Measurements from ENCODE around the gene PM20D2. TPM values are rescaled to one million over a fixed set of nuclear protein-coding genes. Genes with fewer than 3 reads are reported as not detected.
A peak's percentile ranks its signal among the peaks of the same experiment; 100 is the strongest.

The PM20D2 gene
- total RNA-seq, 1 donor from 2014 or later: 11.1 TPM

- intact Hi-C loops (cut with DNase I): no loop called here
- no peak for DNase-seq
- peak; percentile 71 for ATAC-seq (ENCODE audit: poor library complexity)
These were observed 40.9 kb downstream of the PM20D2 start for GRCh38 chr6:89186762-89187161.

DNA sequence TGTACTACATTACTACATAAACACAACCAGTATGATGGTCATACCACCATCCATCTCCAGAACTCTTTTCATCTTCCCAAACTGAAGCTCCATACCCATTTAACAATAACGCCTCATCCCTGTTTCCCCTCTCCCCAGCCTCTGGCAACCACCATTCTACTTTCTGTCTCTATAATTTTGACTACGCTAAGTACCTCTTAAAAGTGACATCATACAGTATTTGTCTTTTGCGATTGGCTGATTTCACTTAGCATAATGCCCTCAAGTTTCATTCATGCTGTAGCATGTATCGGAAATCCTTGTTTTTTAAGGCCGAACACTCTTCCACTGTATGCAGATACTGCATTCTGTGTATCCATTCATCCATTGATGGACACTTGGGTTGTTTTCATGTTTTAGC lies 41.6 kb downstream of the PM20D2 start:
- no peak for ATAC-seq (ENCODE audit: poor library complexity)
- intact Hi-C loops (cut with DNase I): no loop called here

GRCh38 chr6:89190741-89191140 lies 44.9 kb downstream of the PM20D2 start:
- DNase-seq (no peak), ATAC-seq (ENCODE audit: poor library complexity) (no peak)
- intact Hi-C loops (cut with DNase I): no loop called here

More for the DNA sequence above, 41.6 kb downstream of the PM20D2 start:
- DNase-seq: no peak

- DNase-seq: no peak
- no peak for ATAC-seq (ENCODE audit: poor library complexity)
- intact Hi-C loops (cut with DNase I): no loop called here
These were observed 48.7 kb downstream of the PM20D2 start for GRCh38 chr6:89194559-89194958.

GRCh38 chr6:89197141-89197540 lies 51.3 kb downstream of the PM20D2 start:
- no peak for ATAC-seq (ENCODE audit: poor library complexity)
- DNase-seq: no peak
- intact Hi-C loops (cut with DNase I): no loop called here

- intact Hi-C loops (cut with DNase I): no loop called here
- DNase-seq: no peak
- ATAC-seq (ENCODE audit: poor library complexity): no peak
These were observed 52.4 kb downstream of the PM20D2 start for GRCh38 chr6:89198235-89198634.

DNA sequence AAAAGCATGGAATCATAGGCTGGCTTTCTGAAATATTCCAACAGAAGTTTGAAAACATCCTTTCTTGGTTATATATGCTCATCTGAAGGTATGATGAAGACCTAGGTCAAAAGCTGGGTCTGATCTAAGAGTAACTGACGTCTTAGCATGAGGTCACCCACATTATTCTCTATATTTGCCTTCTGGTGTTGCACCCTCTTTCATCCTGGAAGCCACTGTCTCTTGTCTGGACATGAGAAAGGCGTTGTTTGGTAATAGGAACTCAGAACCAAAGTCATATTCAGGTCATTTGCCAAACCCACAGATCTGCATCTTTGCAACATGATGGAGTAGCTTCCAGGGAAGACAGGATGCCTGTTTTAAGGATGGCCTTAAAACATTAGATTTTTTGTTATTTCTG lies 53.7 kb downstream of the PM20D2 start:
- no peak for DNase-seq
- no peak for ATAC-seq (ENCODE audit: poor library complexity)
- intact Hi-C loops (cut with DNase I): no loop called here

GRCh38 chr6:89200706-89201215 lies 54.9 kb downstream of the PM20D2 start:
- DNase-seq (no peak), ATAC-seq (ENCODE audit: poor library complexity) (no peak)
- intact Hi-C loops (cut with DNase I): no loop called here

- no peak for DNase-seq
- intact Hi-C loops (cut with DNase I): no loop called here
- ATAC-seq (ENCODE audit: poor library complexity): no peak
These were observed 58.2 kb downstream of the PM20D2 start for GRCh38 chr6:89204096-89204495.

- no peak for ATAC-seq (ENCODE audit: poor library complexity)
- DNase-seq: no peak
- intact Hi-C loops (cut with DNase I): no loop called here
These were observed 60.0 kb downstream of the PM20D2 start for GRCh38 chr6:89205819-89206218.

DNA sequence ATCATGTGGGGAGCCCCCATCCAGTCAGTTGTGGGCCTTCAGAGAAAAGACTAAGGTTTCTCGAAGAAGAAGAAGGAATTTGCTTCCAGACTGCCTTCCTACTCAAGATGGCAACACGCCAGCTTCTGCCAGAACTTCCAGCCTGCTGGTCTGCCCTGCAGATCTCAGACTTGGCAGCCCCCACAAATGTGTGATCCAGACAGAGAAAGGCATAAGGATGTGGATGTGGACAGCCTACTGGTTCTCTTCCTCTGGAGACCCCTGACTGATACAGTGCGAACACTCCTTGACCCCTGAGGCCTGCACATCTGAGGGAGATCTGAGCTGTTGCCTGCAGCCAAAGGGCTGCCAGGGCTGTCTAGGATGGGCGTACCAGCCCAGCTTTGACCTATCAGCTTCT lies 62.7 kb downstream of the PM20D2 start:
- intact Hi-C loops (cut with DNase I): no loop called here
- no peak for ATAC-seq (ENCODE audit: poor library complexity)
- no peak for DNase-seq

DNA sequence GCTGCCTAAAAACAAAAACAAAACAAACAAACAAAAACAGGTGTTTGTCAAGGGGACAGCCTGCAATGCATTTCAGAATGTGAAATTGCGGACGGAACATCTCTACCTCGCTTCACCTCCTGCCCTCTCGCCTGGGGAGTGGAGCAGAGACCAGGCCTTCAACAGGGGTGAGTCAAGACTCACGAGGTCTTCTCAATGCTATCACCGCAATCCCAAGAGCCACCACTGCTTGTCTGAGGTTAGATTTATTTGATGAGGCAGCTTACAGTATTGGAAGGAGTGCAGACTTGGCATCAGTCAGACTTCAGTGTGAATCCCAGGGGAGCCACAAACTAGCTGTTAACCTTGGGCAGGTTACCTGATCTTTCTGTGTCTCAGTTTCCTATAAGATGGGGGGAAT lies 63.6 kb downstream of the PM20D2 start:
- ATAC-seq (ENCODE audit: poor library complexity) (no peak), DNase-seq (no peak)
- intact Hi-C loops (cut with DNase I): no loop called here

GRCh38 chr6:89212472-89212871 lies 66.6 kb downstream of the PM20D2 start:
- intact Hi-C loops (cut with DNase I): no loop called here
- DNase-seq: no peak
- ATAC-seq (ENCODE audit: poor library complexity): no peak

DNA sequence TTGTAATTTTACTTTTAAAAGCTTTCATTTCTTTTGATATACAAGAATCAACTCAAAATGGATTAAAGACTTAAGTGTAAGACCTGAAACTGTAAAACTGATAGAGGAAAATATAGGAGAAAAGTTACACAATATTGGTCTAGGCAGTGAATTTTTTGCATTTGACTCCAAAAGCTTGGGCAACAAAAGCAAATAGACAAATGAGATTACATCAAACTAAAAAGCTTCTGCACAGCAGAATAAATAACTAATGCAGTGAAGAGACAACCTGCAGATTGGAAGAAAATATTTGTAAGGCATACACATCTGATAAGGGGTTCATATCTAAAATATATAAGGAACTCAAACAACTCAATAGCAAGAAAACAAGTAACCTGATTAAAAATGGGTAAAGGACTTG lies 68.3 kb downstream of the PM20D2 start:
- no peak for ATAC-seq (ENCODE audit: poor library complexity)
- DNase-seq: no peak
- intact Hi-C loops (cut with DNase I): no loop called here

Other genes with a start within 250 kb of the PM20D2 start
- 7.6 TPM for gene RNGTT, start 182.4 kb upstream of the PM20D2 start, total RNA-seq
- gene PNRC1, start 65.3 kb upstream of the PM20D2 start, total RNA-seq: 121 TPM
- gene SRSF12, start 28.0 kb upstream of the PM20D2 start, total RNA-seq: not detected
- not detected for gene GABRR1, start 71.3 kb downstream of the PM20D2 start, total RNA-seq
- gene GABRR2, start 169.2 kb downstream of the PM20D2 start, total RNA-seq: 0.54 TPM
- gene UBE2J1, start 206.7 kb downstream of the PM20D2 start, total RNA-seq: 11.9 TPM

Data from Right ventricle myocardium superior (tissue), 1 donor.